RWPE2 (cell line): ENCODE measurements around the gene PDK1.

Experiments
- ATAC-seq: fragments of 200-7000 bp; cut with Tn5 transposase; 3 replicates; pipeline ENCODE4 v1.9.1; 2021; ENCODE audit warnings: low read depth
- DNase-seq: peaks from one replicate; pipeline ENCODE4 v3.0.0-alpha.2; 2020; ENCODE audit warnings: low spot score
- H3K27ac ChIP-seq: fragments of 450-650 bp; 2 replicates; pipeline ENCODE4 v1.5.1; 2017; ENCODE audit warnings: mild to moderate bottlenecking; ENCODE audit not compliant: poor library complexity, severe bottlenecking
- H3K27me3 ChIP-seq: fragments of 250-450 bp; sonication (Bioruptor Pico); 2 replicates; pipeline ENCODE4 v1.5.1; 2021; ENCODE audit warnings: mild to moderate bottlenecking, moderate library complexity; ENCODE audit not compliant: insufficient read depth, poor library complexity, severe bottlenecking
- H3K36me3 ChIP-seq: fragments of 250-450 bp; sonication (Bioruptor Pico); 2 replicates; pipeline ENCODE4 v1.5.1; 2020; ENCODE audit warnings: low read depth, mild to moderate bottlenecking, moderate library complexity
- H3K4me1 ChIP-seq: fragments of 250-450 bp; sonication (Bioruptor Pico); 2 replicates; pipeline ENCODE4 v1.5.1; 2021; ENCODE audit warnings: mild to moderate bottlenecking, moderate library complexity; ENCODE audit not compliant: insufficient read depth, poor library complexity, severe bottlenecking
- H3K4me3 ChIP-seq: fragments of 250-450 bp; sonication (Bioruptor Pico); 2 replicates; pipeline ENCODE4 v1.5.1; 2021; ENCODE audit warnings: mild to moderate bottlenecking, moderate library complexity; ENCODE audit not compliant: severe bottlenecking
- H3K9me3 ChIP-seq: fragments of 250-450 bp; sonication (Bioruptor Pico); 2 replicates; pipeline ENCODE4 v1.5.1; 2021; ENCODE audit warnings: mild to moderate bottlenecking, moderate library complexity; ENCODE audit not compliant: severe bottlenecking
- CTCF ChIP-seq: fragments of 450-650 bp; IDR thresholded peaks from one replicate; pipeline ENCODE4 v1.5.1; 2017; ENCODE audit warnings: mild to moderate bottlenecking, moderate library complexity; ENCODE audit not compliant: poor library complexity, severe bottlenecking

Gene PDK1

GRCh38 chr2:172630181-172630580 lies 74.3 kb downstream of the PDK1 start:
- peaks cover 3% of the 10 kb centered on the region; the same call in 1 of the 2 replicates for H3K36me3 ChIP-seq
- H3K9me3 ChIP-seq = no peaks in the 10 kb centered on the region
- DNase-seq (no peak), ATAC-seq (no peak)
- H3K27me3 ChIP-seq = no peaks in the 10 kb centered on the region
- H3K4me1 ChIP-seq = no peaks in the 10 kb centered on the region
- no peak overlapping the region for H3K27ac ChIP-seq
- H3K4me3 ChIP-seq = no peak overlapping the region
- no peak for TF ChIP-seq CTCF

- no peak overlapping the region for H3K27ac ChIP-seq
- no peaks in the 10 kb centered on the region for H3K36me3 ChIP-seq
- ATAC-seq (no peak), DNase-seq (no peak)
- no peaks in the 10 kb centered on the region for H3K27me3 ChIP-seq
- no peaks in the 10 kb centered on the region for H3K9me3 ChIP-seq
- no peaks in the 10 kb centered on the region for H3K4me1 ChIP-seq
- H3K4me3 ChIP-seq = no peak overlapping the region
- no peak for TF ChIP-seq CTCF
These were observed 78.6 kb downstream of the PDK1 start for GRCh38 chr2:172634477-172634876.

GRCh38 chr2:172635548-172635947 lies 79.7 kb downstream of the PDK1 start:
- H3K27ac ChIP-seq = no peak overlapping the region
- TF ChIP-seq CTCF = no peak
- no peaks in the 10 kb centered on the region for H3K4me1 ChIP-seq
- no peak overlapping the region for H3K4me3 ChIP-seq
- DNase-seq (no peak), ATAC-seq (no peak)
- no peaks in the 10 kb centered on the region for H3K9me3 ChIP-seq
- no peaks in the 10 kb centered on the region for H3K27me3 ChIP-seq
- no peaks in the 10 kb centered on the region for H3K36me3 ChIP-seq

- ATAC-seq (no peak), DNase-seq (no peak)
- peaks cover 5% of the 10 kb centered on the region for H3K4me1 ChIP-seq
- no peaks in the 10 kb centered on the region for H3K36me3 ChIP-seq
- H3K27ac ChIP-seq = no peak overlapping the region
- no peak for TF ChIP-seq CTCF
- no peaks in the 10 kb centered on the region for H3K9me3 ChIP-seq
- no peaks in the 10 kb centered on the region for H3K27me3 ChIP-seq
- no peak overlapping the region for H3K4me3 ChIP-seq
These were observed 83.4 kb downstream of the PDK1 start for GRCh38 chr2:172639256-172639655.

GRCh38 chr2:172639823-172640222 lies 83.9 kb downstream of the PDK1 start:
- Histone ChIP-seq H3K4me3 (no peak overlapping the region), H3K9me3 (no peaks in the 10 kb centered on the region), H3K36me3 (no peaks in the 10 kb centered on the region), H3K27ac (no peak overlapping the region), H3K4me1 (peaks cover 5% of the 10 kb centered on the region), H3K27me3 (no peaks in the 10 kb centered on the region)
- no peak for TF ChIP-seq CTCF
- ATAC-seq = peak; percentile 44; the same call in 2 of the 3 replicates
- DNase-seq = no peak
